NCI-H1417 treated with DMSO at 0.1 percent for 48 hours (cell line): ENCODE data around the gene CACNA1B.
"Not testable (repeated sequence)": the region's sequence is repeated elsewhere in the genome, so short reads cannot be mapped to it uniquely, and the experiment has no call there.

Experiments used
- DNase-seq: peaks from one replicate; lab custom pipeline; 2025; lab: John Stamatoyannopoulos, UW

Gene CACNA1B

DNA sequence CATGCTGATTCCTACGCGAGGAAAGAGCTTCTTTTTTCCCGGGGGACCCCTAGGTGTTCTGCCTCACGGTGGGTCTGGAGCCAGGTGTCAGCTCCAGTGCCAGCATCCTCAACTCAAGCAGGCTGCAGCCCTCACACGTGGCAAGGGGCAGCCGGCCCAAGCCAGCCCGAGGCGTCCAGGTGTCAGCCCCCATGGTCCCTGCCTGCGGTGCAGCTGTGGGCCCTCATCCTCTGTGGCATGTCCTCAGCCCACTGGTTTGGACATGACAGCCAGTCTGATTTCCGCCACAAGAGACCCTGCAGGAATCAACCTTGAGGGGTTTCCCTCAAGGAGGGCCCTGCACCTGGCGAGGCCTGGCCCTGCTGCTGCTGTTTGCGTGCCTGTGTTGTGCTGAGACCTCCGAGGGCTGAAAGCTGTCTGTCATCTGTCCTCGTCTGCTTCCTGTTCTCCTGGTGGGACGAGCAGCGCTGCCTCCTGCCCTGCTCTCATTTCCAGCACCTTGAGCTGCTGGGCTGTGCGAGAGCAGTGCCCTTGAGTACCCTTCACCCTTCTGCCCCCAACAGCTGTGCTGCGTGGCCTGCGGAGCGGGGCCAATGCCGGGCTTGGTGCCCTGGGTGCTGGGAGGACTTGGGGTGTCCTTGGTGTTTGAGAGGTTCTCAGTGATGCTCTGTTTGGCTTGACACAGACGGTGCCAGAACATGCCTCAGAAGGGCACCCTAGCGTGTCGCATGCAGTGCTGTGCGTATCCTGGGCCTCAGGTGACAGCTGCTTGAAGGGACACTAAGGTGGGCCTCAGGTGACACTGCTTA lies 137.6 kb downstream of the CACNA1B start:
- no peak for DNase-seq

DNA sequence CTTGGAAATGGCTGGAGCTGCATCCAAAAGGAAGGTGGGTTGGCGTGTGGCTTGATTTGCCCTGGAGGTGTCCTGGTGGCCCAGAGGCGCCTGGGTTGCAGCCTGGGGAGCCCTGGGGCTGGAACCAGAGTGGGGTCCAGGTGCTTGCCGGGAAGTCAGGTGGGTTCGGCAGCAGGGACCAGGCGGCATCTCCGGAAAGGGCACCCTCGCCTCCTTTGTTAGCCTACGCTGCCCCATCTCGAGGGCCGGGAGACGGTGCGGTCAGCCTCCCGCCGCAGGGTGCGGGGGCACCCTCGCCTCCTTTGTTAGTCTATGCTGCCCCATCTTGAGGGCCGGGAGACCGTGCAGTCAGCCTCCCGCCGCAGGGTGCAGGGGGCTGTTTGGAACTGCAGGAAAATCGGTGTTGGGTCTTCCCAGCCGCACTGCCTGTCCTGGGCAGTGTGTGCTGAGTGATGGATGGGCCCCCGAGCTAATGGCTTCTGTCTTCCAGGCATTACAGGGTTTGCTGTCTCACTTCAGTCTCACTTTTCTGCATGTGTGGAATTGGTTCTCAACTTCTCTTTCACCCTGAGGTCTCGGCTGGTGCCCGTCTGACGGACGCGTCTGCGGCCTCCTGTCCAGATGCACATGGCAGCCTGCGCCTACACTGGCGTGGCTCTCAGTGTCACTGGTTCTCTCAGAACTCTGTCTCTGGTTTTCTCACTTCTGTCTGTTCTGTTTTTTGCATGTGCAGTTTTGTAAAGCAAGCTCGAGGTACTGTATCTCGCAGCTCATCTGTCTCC lies 139.0 kb downstream of the CACNA1B start:
- no peak for DNase-seq

DNA sequence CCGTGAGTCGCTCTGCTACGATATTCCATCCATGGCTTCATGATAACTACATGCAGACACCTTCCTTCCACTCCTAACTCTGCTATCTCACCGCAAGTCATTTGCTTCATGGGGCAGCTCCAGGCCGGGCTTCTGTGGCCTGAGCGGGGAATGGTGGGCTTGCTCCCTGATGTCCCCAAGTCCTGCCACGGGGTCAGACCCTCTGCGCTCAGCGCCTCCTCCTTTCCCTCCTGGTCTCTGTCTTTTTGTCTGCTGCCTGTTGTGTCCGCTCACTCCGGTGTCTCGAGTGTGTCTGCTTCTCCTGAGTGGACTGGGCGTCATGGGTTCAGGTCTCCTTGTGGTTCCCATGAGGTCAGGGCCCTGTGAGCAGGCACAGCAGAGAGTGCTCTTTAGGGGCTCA lies 139.6 kb downstream of the CACNA1B start:
- DNase-seq = no peak

DNA sequence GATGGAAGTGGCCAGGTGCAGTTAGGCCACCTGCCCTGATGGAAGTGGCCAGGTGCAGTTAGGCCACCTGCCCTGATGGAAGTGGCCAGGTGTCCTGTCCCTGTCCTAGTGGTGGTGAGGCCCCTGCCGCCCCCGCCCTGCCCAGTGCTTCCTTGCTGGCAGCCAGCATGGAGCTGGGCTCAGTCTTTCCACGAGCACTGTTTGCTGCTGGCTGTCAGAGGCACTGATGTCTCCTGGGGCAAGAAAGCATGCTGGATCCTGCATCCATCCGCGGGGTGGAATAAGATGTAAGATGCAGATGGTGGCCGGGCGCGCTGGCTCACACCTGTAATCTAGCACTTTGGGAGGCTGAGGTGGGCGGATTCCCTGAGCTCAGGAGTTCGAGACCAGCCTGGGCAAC lies 141.9 kb downstream of the CACNA1B start:
- not testable (repeated sequence) for DNase-seq

DNA sequence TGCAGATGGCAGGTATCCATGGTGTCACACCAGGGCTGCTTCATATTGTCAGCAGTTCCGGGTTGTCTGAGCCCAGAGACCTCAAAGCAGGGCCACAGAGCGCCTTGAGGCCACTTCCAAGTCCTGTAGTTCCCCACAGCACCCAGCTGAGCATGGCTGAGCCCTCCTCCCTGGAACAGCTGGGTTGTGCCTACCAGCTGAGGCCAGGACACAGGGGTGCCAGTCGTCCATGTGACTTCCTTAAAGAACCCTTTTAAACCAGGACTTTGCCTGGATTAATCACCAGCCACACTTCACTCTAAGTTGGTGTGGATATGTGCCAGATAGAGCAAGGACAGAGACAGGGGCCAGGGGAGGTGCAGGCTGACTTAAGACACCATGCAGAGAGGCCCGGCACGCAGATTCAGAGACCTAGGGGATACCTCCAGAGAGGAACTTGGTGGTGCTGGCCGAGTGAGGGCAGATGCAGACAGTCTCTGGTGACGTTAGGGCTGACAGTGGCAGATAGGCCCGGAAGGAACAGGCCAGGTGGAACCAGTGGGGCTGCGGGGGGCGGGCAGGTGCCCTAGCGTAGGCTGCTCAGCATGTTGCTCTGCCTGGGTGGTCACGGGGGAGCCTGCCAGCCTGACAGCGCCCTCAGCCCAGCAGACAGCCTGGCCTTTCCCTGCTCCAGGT lies 142.7 kb downstream of the CACNA1B start:
- DNase-seq = no peak

DNA sequence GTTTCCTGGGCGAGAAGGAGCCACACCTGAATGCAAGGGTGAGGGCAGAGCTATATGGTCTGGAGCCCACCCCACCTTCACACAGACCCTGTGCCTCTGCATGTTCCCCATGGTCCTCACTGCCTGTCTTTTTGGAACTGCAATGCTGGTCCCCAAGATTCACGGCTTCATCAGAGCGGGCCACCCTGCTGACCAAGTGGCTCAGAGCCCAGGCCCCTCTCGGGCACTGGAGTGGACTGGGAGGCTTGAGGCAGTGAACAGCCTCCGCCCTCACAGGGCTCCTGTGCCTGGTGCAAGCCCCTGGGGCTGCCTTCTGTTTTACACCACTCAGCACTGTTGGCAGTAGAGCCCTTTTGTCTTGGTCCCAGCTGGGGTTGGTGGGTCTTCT lies 143.2 kb downstream of the CACNA1B start:
- no peak for DNase-seq

DNA sequence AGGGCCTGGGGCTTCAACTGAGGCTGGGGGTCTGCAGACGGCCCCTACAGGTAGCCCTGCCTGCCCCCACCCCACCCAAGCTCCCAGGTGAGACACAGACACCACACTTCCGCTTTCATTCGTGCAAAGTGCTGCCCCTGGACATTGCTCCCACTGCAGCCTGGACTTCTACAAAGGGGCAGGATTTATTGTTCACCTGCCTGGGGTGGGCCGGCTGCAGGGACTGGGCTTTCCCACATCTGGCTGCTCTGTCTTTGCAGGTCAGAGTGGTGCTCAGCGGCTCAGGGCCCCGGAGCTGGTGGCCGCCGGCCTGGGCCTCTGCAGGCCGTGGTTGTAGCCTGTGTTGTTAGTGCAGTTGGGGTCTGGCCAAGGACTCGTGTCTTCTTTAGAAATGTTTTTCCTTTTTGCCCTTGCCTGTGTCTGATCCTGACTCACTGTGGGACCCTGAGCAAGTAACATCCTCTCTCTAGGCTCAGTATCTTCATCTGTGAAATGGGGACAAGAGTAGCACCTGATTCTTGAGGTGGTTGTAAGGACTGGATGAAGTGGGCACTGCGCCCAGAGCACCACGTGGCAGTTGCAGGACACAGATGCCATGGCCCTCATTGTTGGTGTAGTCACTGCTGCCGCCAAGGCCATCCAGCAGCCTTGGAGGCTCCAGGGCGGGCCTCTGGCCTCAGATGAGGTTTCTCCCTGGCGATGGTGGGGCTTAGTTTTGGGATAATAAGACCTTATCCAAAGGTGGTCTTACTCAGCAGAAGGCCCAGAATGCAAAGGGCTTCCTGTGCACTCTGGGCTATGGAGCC lies 143.9 kb downstream of the CACNA1B start:
- DNase-seq = no peak

DNA sequence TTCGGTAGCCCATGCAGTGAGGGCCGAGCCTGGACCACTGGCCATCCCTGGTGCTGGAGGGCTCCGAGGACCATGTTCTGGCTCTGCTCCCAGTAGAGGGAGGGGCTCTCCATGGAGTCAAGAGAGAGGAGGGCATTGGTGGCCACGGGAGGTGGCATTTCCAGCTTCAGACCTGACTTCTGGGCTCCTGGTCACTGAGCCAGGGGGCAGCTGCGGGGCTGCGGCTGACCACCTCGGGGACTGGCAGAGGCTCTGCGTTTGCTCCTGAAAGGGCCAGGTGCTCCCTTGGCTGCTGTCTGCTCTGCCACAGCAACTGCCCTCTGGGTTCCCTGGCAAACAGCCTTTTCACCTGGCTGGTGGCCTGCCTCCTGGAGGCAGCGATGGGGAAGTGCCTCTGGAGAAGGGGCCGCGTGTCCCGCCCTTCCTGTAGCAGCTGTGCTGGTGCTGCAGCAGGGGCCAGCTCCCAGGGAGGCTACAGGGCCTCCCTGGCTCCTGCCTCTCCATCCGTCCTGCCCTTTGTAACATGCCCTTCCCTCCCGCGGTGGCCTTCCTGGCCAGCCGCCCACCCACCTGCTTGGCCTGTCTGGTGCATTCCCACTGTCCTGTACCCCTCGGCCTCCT lies 144.6 kb downstream of the CACNA1B start:
- no peak for DNase-seq

DNA sequence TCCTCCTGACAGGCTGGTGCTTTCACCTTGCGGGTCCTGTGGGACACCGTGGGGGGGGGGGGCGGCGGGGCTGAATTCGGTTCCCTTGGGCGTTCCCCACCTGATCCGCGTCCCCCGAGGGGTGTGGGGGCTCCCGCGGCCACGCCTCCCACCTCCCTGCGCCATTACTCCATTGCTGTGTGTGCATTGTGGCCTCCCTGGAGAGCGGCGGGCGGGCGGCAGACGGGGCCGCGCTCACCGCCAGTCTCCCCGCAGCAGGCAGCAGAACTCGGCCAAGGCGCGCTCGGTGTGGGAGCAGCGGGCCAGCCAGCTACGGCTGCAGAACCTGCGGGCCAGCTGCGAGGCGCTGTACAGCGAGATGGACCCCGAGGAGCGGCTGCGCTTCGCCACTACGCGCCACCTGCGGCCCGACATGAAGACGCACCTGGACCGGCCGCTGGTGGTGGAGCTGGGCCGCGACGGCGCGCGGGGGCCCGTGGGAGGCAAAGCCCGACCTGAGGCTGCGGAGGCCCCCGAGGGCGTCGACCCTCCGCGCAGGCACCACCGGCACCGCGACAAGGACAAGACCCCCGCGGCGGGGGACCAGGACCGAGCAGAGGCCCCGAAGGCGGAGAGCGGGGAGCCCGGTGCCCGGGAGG lies 145.3 kb downstream of the CACNA1B start:
- no peak for DNase-seq

DNA sequence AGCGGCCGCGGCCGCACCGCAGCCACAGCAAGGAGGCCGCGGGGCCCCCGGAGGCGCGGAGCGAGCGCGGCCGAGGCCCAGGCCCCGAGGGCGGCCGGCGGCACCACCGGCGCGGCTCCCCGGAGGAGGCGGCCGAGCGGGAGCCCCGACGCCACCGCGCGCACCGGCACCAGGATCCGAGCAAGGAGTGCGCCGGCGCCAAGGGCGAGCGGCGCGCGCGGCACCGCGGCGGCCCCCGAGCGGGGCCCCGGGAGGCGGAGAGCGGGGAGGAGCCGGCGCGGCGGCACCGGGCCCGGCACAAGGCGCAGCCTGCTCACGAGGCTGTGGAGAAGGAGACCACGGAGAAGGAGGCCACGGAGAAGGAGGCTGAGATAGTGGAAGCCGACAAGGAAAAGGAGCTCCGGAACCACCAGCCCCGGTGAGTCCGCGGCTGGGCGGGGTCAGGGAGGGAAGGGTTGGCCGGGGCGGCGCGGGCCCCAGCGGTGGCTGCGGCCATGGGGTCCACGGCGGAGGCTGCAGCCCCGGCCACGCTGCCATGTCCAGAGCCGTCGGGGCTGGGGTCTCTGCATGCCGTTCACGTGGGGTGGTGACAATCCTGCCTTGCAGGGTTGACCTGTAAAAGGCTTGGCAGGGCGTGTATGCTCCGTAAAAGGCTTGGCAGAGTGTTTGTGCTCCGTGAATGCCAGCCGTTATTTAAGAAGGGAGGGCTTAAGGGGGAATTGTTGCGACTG lies 146.0 kb downstream of the CACNA1B start:
- DNase-seq = no peak

DNA sequence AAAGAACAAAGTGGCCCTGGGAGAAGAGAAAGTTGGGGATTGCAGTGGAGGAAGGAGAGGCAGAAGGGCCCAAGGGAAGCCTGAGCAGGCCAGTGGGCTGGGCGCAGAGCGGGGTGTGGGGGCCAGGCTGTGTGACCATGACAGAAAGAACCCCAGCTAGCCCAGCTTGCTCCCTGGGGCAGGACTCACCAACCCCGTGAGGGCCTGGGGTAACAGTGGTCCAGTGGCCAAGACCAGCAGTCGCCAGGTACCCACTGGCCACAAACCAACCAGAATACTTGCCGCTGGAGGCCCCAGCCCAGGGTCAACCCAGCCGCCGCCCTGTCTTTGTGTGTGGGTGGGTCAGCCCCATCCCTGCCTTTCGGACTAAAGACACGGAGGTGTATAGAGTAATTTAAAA lies 146.5 kb downstream of the CACNA1B start:
- DNase-seq = no peak

DNA sequence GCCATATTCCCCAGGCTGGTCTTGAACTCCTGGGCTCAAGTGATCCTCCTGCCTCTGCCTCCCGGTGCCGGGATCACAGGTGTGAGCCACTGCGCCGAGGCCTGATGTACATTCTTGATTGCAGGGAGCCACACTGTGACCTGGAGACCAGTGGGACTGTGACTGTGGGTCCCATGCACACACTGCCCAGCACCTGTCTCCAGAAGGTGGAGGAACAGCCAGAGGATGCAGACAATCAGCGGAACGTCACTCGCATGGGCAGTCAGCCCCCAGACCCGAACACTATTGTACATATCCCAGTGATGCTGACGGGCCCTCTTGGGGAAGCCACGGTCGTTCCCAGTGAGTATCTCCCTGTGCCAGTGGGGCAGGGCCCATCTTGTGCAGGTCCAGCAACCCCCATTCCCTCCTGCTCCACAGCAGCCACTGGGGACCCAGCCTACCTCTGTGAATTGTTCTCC lies 147.3 kb downstream of the CACNA1B start:
- no peak for DNase-seq

DNA sequence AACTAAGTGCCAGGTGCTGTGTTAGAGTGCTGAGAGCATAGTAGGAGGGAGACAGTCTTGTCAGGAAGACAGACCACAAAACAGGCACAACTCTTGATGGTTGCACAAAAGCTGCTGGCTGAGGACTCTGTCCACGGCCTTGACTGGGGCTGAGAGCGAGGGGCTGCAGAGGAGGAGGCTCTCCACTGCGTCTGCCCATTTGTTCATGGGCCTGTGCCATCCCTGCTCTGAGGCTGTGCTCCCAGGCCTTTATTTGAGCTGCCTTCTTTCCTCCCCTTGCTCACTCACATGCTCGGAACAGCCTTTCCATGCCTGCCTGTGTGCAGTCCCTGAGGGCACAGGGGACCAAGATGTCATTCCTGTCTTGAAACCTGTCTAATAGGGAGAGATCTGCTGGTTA lies 147.8 kb downstream of the CACNA1B start:
- DNase-seq = no peak

DNA sequence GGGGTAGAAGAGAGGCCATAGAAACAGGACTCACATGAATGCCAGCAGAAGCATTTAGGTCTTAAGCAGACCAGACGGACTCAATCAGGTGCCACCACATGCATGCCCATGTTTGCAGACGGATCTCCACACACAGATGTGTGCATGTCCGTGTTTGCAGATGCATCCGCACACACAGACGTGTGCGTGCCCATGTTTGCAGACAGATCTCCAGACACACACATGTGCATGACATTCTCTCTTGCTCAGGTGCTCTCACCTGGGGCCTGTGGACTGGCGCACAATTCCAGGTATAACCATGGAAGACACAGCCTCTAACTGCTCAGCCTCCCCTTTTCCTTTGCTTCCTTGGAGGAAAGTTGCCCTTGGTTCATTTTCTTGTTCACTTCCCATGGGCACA lies 148.3 kb downstream of the CACNA1B start:
- no peak for DNase-seq

DNA sequence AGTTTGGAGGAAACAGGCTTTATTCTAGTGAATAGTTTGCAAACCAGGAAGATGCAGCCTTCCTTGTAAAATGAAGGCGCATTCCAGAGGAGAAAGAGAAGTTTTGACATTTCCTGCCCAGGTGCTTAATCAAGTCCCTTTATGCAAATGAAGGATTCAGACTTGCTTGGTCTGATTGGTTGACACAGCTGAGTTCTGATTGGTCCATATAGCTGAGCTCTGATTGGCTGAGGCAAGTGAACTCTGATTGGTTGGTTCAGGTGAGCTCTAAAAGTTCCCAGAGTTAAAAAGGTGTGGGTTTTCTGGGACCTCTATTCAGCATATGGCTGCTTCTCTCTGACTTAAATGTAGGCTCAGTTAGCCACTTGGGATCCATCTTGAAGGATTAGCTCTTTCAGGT lies 151.0 kb downstream of the CACNA1B start:
- no peak for DNase-seq

DNA sequence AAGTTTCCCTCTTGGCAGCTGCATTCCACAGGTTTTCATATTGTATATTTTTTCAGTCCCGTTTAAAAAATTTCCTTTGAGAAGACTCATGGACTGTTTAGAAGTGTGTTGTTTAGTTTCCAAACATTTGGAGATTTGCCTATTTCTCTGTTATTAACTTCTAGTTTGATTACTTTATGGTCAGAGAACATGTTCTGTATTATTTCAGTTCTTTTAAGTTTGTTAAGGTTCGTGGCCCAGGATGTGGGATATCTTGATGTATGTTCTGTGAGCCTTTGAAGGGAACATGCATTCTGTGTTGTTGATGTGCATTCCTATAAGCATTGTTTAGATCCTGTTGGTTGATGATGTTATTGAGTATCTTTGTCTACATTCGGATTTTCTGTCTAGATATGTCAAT lies 153.6 kb downstream of the CACNA1B start:
- DNase-seq = no peak

DNA sequence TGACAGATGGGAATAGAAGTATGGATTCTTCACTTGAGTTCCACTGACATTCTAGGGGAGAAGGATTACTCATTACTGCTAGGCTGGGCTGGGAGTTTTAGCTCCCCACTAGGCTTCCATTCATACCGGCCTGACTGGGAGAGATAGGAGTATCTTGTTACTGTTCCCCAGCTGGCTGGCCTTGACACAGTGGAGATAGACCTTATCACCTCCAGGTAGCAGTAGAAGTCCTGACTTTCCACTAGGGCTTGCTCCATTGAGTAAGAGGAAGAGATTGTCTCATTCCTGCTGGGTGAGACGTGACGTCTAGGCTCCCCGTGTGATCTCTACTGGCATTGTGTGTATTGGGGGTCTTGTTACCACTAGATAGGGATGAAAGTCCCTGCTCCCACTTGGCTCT lies 156.4 kb downstream of the CACNA1B start:
- DNase-seq = no peak

DNA sequence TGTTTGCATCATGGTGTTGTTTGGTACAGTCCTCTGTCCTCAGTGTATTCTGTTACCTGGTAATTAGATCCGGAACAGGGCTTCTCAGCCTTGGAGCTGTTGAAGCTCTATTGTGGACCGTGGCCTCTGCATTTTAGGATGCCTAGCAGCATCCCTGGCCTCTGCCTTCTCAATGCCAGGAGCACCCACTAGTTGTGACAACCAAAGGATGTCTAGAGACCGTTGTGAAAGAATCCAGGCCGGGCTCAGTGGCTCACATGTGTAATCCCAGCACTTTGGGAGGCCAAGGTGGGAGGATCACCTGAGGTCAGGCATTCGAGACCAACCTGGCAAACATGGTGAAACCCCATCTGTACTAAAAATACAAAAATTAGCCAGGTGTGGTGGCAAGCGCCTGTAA lies 159.6 kb downstream of the CACNA1B start:
- DNase-seq = no peak

DNA sequence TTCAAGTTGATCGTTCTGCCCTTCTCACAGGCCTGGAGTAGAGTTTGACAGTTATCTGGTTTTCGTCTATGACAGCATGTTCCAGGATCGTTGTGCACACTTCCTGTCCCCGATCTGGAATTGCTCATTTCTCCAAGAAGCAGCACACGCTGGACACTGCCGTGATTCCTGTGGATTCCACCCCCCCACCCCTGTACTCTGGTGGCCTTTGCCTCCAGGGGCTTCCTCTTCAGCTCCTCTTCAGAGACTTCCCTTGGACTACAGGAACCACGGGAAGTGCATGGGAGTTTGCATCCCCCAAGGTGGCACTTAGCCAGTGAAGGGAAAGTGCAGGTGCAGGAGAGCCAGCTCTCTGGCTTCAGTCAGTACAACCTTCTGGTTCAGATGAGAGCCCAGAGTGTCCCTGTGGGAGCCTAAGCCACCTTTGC lies 160.7 kb downstream of the CACNA1B start:
- no peak for DNase-seq
